Measurements from ENCODE around the gene KCNK17. TPM values are rescaled to one million over a fixed set of nuclear protein-coding genes. Genes with fewer than 3 reads are reported as not detected.

KCNK17 gene
- total RNA-seq, 4 donors from 2014 or later: 0.39 TPM; not detected in 3

DNA sequence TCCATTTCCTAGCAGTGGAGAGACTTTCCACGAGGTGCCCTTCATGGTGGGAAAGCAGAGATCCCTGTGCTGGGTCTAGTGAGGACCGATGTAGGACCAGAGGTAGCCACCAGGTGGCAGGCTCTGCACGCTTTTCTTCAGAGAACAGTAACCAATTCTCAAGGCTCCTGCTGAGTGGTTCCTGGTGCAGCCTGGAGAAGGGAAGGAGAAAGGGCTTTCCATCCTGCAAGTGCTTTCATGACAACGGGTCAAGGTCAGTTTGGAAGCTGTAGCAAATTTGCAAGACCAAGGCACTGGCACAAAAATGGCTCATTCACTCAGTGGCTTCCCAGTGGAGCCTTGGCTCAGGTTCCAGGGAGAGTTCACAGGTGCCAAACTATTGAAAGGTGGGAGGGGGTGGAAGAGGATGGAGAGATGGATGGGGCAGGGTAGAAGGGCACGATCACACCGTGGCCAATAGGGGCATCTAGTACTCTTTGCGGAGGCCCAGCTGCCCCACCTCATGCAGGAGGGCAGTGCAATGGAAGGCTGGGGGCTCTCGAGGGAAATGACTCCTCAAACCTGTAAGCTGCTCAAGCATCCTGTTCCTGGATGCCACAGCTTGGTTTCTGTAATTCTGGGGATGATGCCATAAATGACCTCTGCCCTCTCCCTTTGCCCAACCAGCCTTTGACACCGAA is 33.8 kb upstream of the KCNK17 start:
- 39 to 42% methylated on average over 9 of the region's 9 CpGs for WGBS, 2 donors
- no peak overlapping the region for H3K4me3 ChIP-seq (ENCODE audit: low read depth, poor library complexity, severe bottlenecking)
- intact Hi-C loops (cut with DNase I; ENCODE audit: low total_unique reads): no loop called here
- peak; percentile 41 to 92 for DNase-seq (ENCODE audit: low spot score in 2 of 2)
- TF ChIP-seq, protein P1, sequence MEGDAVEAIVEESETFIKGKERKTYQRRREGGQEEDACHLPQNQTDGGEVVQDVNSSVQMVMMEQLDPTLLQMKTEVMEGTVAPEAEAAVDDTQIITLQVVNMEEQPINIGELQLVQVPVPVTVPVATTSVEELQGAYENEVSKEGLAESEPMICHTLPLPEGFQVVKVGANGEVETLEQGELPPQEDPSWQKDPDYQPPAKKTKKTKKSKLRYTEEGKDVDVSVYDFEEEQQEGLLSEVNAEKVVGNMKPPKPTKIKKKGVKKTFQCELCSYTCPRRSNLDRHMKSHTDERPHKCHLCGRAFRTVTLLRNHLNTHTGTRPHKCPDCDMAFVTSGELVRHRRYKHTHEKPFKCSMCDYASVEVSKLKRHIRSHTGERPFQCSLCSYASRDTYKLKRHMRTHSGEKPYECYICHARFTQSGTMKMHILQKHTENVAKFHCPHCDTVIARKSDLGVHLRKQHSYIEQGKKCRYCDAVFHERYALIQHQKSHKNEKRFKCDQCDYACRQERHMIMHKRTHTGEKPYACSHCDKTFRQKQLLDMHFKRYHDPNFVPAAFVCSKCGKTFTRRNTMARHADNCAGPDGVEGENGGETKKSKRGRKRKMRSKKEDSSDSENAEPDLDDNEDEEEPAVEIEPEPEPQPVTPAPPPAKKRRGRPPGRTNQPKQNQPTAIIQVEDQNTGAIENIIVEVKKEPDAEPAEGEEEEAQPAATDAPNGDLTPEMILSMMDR (IDR thresholded peaks at IDR 0.05): peak in 1 of 3 donors; percentile 40
- no peak for TF ChIP-seq POLR2A (IDR thresholded peaks at IDR 0.05)

DNA sequence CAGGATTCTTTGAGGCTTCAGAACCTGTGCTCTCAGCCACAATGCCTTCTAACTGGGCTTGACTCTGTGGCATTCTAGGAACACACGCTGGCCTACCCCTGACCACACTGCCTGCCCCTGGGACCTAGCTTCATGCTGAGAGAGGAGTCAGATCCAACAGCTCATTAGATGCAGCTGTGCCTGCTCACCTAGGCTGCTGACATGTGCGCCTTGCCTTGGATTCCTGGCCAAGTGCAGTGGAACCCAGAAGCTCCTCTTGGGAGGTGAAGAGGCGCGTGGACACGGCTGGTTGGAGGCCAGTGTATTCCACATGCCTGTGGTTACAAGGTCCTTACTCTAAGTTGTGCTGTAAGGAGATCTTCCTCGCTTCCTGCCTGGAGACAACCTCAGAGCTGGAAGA is 33.0 kb upstream of the KCNK17 start:
- 89 to 90% methylated on average over 6 of the region's 6 CpGs for WGBS, 2 donors
- TF ChIP-seq, protein P1 (IDR thresholded peaks at IDR 0.05): no peak
- no peak for TF ChIP-seq POLR2A (IDR thresholded peaks at IDR 0.05)
- no peak for DNase-seq (ENCODE audit: low spot score in 2 of 2)
- intact Hi-C loops (cut with DNase I; ENCODE audit: low total_unique reads): no loop called here
- H3K4me3 ChIP-seq (ENCODE audit: low read depth, poor library complexity, severe bottlenecking): no peak overlapping the region

DNA sequence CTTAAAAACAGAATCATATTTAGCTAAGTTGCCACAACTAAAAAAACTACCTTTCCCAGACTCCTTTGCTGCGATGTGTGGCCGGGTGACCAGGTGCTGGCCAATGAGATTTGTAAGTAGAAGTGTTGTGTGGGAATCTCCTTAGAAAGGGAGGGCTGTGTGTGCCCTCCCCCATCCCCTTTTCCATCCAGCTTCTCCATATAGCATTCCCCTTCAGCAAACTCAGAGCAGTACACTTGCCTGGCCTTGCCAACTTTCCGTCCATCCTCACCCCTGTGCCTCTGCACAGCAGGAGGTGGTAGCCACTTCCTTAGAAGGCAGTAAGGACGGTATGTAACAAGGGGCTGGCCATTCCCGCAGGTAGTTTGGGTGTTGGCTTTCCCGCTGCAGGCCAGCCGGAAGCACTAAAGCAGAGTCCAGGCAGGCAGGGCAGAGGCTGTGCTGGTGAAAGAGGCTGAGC is 30.6 kb upstream of the KCNK17 start:
- WGBS, 2 donors: 85 to 86% methylated on average over 7 of the region's 7 CpGs
- no peak for TF ChIP-seq POLR2A (IDR thresholded peaks at IDR 0.05)
- TF ChIP-seq, protein P1 (IDR thresholded peaks at IDR 0.05): no peak
- no peak overlapping the region for H3K4me3 ChIP-seq (ENCODE audit: low read depth, poor library complexity, severe bottlenecking)
- intact Hi-C loops (cut with DNase I; ENCODE audit: low total_unique reads): no loop called here
- DNase-seq (ENCODE audit: low spot score in 2 of 2): no peak

- TF ChIP-seq POLR2A (IDR thresholded peaks at IDR 0.05): no peak
- TF ChIP-seq, protein P1 (IDR thresholded peaks at IDR 0.05): no peak
- no peak for DNase-seq (ENCODE audit: low spot score in 2 of 2)
- 87 to 88% methylated on average over 9 of the region's 9 CpGs for WGBS, 2 donors
- intact Hi-C loops (cut with DNase I; ENCODE audit: low total_unique reads): no loop called here
- no peak overlapping the region for H3K4me3 ChIP-seq (ENCODE audit: low read depth, poor library complexity, severe bottlenecking)
These were observed 29.2 kb upstream of the KCNK17 start for GRCh38 chr6:39343396-39343870.

DNA sequence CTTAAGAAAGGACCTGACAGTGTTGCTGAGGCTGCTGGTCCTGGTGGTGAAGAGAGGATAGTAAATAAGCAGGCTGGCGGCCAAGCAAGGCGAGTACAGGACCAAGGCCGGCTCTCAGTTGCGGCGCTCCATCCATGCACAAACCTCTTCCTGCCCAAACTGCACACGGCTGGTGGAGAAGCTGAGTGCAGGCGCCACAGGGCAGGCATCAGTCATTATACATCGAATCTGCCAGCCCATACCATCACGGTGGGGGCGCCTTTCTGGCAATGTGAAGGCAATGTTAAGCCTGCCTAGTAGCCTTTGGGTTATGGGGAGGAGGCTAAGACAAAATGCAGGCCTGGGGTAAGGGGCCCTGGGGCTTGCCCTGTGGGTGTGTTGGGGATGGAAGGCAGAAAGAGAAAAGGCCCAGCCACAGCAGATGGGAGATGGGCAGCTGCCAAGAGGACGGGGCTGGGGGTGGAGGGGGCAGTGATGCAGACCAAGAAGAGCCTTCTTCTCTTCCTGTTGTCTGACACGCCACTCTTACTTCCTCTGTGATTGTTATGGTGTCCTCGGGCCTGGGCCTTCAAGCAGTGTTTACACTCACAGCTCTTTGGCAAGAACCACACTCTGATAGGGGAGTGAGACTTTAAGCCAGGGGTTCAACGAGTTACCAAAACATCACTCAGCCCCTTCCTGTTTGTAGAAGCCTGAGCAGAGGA is 28.6 kb upstream of the KCNK17 start:
- TF ChIP-seq POLR2A (IDR thresholded peaks at IDR 0.05): no peak
- TF ChIP-seq, protein P1 (IDR thresholded peaks at IDR 0.05): no peak
- intact Hi-C loops (cut with DNase I; ENCODE audit: low total_unique reads): no loop called here
- WGBS, 2 donors: 78 to 80% methylated on average over 14 of the region's 14 CpGs
- no peak for DNase-seq (ENCODE audit: low spot score in 2 of 2)
- H3K4me3 ChIP-seq (ENCODE audit: low read depth, poor library complexity, severe bottlenecking): no peak overlapping the region
